Parathyroid adenoma (tissue), 2 donors: Measurements from ENCODE around the gene ZCRB1.

Experiments
- H2AFZ ChIP-seq: fragments of 300-600 bp; sonication (generic); one replicate; pipeline ENCODE4 v1.7.0; 2017; ENCODE audit warnings: antibody characterized with exemption, mild to moderate bottlenecking
- H3K27ac ChIP-seq: fragments of 300-600 bp; sonication (generic); one replicate; pipeline ENCODE4 v1.7.0; 2017
- H3K27me3 ChIP-seq: fragments of 300-600 bp; sonication (generic); one replicate; pipeline ENCODE4 v1.7.0; 2017; ENCODE audit warnings: low read length; ENCODE audit not compliant: control insufficient read depth, insufficient read depth
- H3K36me3 ChIP-seq: fragments of 300-600 bp; sonication (generic); one replicate; pipeline ENCODE4 v1.7.0; 2017; ENCODE audit warnings: low read length; ENCODE audit not compliant: control insufficient read depth, insufficient read depth
- H3K4me1 ChIP-seq: fragments of 300-600 bp; sonication (generic); one replicate; pipeline ENCODE4 v1.7.0; 2017; ENCODE audit warnings: control low read depth
- H3K4me2 ChIP-seq: fragments of 300-600 bp; sonication (generic); one replicate; pipeline ENCODE4 v1.7.0; 2017; ENCODE audit warnings: low read length
- H3K4me3 ChIP-seq: fragments of 300-600 bp; sonication (generic); one replicate; pipeline ENCODE4 v1.7.0; 2017; ENCODE audit warnings: low read depth, low read length
- H3K79me2 ChIP-seq: fragments of 300-600 bp; sonication (generic); one replicate; pipeline ENCODE4 v1.7.0; 2017; ENCODE audit warnings: control low read depth
- H3K9ac ChIP-seq: fragments of 300-600 bp; sonication (generic); one replicate; pipeline ENCODE4 v1.7.0; 2017; ENCODE audit warnings: mild to moderate bottlenecking
- H3K9me3 ChIP-seq: fragments of 300-600 bp; sonication (generic); one replicate; pipeline ENCODE4 v1.7.0; 2017; ENCODE audit warnings: low read length; ENCODE audit not compliant: control insufficient read depth
- CTCF ChIP-seq: fragments of 300-600 bp; sonication (generic); IDR thresholded peaks from one replicate; pipeline ENCODE4 v1.7.0; 2017; ENCODE audit warnings: antibody characterized with exemption, mild to moderate bottlenecking
- donor health status: primary hyperparathyroidism.

ZCRB1 gene

DNA sequence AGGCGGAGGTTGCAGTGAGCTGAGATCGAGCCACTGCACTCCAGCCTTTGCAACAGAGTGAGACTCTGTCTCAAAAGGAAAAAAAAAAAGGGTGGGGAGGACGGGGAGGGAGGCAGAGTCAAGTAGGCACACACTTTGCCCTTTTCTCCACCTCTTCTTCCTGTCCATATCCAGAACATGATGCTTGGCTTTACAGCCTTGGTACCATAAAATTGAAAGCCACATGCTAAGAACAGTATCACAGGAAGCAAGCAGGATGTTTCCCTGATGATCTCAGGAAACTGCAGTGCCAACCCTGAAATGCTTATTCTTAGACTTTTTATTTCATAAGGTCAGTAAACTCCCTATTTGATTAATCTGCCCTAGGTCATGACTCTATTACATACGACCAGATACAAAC is 55.3 kb downstream of the ZCRB1 start:
- Histone ChIP-seq H2AFZ (no peak overlapping the region), H3K4me1 (no peaks in the 10 kb centered on the region), H3K36me3 (no peaks in the 10 kb centered on the region), H3K4me3 (no peak overlapping the region), H3K9ac (no peak overlapping the region), H3K79me2 (no peaks in the 10 kb centered on the region), H3K9me3 (no peaks in the 10 kb centered on the region), H3K27ac (no peak overlapping the region), H3K27me3 (no peaks in the 10 kb centered on the region), H3K4me2 (no peak overlapping the region)
- TF ChIP-seq CTCF = no peak

DNA sequence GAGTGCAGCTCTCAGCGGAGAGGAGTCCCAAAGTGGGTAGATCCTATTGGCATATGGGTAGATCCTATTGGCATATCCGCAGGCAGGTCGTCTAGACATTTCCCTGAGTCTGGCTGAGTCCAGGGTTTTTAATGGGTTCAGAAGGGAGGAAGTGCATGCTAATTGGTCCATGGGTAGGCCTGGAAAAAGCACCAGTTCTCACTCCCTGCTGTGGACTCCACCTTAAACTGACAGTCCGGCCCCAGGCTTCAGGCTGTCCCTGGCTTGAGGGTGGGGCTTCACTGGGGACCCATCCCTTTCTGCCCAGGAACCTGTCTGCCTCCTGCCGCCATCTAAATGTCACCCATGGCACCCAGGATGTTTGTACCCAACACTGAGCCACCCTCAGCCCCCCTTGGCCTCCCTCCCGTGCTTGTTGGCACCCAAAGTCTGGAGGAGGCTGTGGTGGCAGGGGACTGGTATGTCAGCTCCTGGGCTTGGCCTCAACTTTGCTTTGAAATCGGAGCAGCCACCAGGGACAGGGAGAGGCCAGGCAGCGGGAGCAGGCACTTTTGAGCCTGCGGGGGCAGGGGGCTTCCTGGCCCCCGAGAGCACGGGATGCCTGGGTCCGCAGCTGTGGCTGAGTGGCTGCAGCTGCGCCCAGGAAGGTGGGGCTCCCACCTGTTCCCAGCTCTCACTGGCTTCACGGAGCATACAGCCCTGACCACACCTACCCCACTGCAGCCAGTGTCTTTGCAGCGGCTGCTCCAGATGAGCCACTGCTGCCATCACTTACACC is 58.3 kb downstream of the ZCRB1 start:
- TF ChIP-seq CTCF = no peak
- Histone ChIP-seq H3K27ac (no peak overlapping the region), H3K4me3 (no peak overlapping the region), H3K27me3 (no peaks in the 10 kb centered on the region), H2AFZ (no peak overlapping the region), H3K79me2 (no peaks in the 10 kb centered on the region), H3K36me3 (no peaks in the 10 kb centered on the region), H3K9me3 (no peaks in the 10 kb centered on the region), H3K4me2 (no peak overlapping the region), H3K4me1 (no peaks in the 10 kb centered on the region), H3K9ac (no peak overlapping the region)

DNA sequence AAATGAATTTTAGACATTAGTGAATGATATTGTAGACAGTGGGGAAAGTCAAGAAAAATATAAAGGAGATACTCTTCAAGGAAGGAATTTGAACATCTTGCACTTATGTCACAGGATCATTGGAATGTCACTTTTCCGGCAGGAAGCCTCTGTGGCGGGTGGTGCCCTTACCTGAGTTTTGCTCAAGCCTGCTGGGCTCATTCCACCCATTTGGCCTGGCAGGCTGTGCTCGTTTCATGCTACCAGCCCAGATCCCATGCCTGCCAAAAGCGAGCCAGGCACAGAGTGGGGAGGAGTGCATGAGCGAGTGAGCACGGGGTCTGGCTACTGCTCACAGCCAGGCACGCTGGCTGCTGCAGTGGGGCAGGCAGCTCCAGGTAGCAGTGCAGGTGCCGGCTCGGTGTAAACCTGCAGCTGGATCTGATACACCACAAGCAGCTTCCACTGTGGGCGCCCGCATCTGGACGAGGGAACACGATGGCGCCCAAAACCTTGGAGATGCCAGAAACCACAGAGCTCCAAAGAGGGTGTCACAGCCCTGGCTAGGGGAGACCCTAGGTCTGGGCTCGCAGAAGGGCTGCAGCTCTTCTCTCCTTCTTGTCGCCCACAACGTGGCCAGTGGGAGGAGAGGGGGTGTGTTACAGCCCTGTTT is 59.2 kb downstream of the ZCRB1 start:
- H3K27ac ChIP-seq = no peak overlapping the region
- no peak overlapping the region for H2AFZ ChIP-seq
- H3K36me3 ChIP-seq = no peaks in the 10 kb centered on the region
- no peak overlapping the region for H3K4me3 ChIP-seq
- no peak overlapping the region for H3K4me2 ChIP-seq
- H3K9me3 ChIP-seq = no peaks in the 10 kb centered on the region
- no peaks in the 10 kb centered on the region for H3K4me1 ChIP-seq
- no peak overlapping the region for H3K9ac ChIP-seq
- H3K79me2 ChIP-seq = no peaks in the 10 kb centered on the region
- H3K27me3 ChIP-seq = no peaks in the 10 kb centered on the region
- no peak for TF ChIP-seq CTCF

- Histone ChIP-seq H3K4me2 (no peak overlapping the region), H3K4me1 (no peaks in the 10 kb centered on the region), H3K27me3 (no peaks in the 10 kb centered on the region), H3K36me3 (no peaks in the 10 kb centered on the region), H3K79me2 (no peaks in the 10 kb centered on the region), H3K4me3 (no peak overlapping the region), H3K27ac (no peak overlapping the region), H3K9ac (no peak overlapping the region), H2AFZ (no peak overlapping the region), H3K9me3 (no peaks in the 10 kb centered on the region)
- no peak for TF ChIP-seq CTCF
Observed at GRCh38 chr12:42262271-42262670, 63.6 kb downstream of the ZCRB1 start.
